ENCODE measurements around the gene SH3BP2. TPM values are rescaled to one million over a fixed set of nuclear protein-coding genes. Genes with fewer than 3 reads are reported as not detected.
A peak's percentile ranks its signal among the peaks of the same experiment; 100 is the strongest.

The SH3BP2 gene, protein sequence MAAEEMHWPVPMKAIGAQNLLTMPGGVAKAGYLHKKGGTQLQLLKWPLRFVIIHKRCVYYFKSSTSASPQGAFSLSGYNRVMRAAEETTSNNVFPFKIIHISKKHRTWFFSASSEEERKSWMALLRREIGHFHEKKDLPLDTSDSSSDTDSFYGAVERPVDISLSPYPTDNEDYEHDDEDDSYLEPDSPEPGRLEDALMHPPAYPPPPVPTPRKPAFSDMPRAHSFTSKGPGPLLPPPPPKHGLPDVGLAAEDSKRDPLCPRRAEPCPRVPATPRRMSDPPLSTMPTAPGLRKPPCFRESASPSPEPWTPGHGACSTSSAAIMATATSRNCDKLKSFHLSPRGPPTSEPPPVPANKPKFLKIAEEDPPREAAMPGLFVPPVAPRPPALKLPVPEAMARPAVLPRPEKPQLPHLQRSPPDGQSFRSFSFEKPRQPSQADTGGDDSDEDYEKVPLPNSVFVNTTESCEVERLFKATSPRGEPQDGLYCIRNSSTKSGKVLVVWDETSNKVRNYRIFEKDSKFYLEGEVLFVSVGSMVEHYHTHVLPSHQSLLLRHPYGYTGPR
- 34.8 and 39.1 TPM in 2 replicates for total RNA-seq
- long read RNA-seq, partial matches to known transcripts: 0 of 1 reads
- long read RNA-seq, other reads (novel, unspliced or antisense): 1 of 1 reads

DNA sequence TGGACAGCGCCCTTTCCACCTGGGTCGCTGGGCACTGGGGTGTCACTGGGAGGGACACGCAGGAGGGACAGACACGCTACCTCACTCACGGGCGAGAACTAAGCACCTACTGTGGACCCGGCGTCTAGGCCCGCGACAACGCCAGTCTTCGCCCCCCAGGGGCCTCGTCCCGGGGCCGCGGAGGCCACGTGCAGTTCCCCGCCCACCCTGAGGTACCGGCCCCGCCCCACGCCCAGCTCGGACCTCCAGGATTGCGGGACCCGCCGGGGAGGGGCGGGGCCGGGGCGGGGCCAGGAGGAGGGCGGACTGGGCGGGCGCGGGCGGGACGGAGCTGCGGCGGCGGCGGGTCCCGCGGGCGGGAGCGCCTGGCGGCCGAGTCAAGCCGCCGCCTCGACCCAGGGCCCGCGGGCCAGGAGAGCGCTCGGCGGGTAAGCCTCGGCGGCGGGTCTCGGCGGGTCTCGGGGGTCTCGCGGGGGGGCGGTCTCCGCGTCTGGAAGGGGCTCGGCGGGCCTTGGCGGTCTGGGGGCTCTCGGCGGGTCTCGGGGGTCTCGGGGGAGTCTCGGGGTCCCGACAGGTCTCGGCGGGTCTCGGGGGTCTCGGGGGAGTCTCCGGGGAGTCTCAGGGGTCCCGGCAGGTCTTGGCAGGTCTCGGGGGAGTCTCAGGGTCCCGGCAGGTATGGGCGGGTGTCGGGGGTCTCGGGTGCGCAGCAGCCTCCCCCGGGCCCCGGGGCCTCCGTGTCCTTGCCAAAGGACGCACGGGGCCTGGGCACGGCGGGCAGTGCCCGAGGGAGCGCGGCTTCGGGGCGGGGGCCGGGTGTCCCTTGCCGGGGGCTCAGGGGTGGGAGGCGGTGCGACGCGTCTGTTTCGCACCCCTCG lies at the start of gene SH3BP2:
SH3BP2 (plus strand) TSS at position 375 of the 875 bp plus-strand sequence. CDS start 27,533 bp downstream, outside the sequence.
- Mint-ChIP-seq H3K9me3 (no peaks in the 10 kb centered on the region), H3K27ac (ENCODE audit: unreplicated experiment) (no peak within 1 kb of the TSS), H3K4me1 (peaks cover 6% of the 10 kb centered on the region), H3K36me3 (ENCODE audit: low read depth) (no peaks in the 10 kb centered on the region), H3K4me3 (peak within 1 kb of the TSS; percentile 59), H3K27me3 (ENCODE audit: low read depth) (peaks cover 18% of the 10 kb centered on the region)
- TF ChIP-seq CTCF (conservative IDR thresholded peaks at IDR 0.05): no peak
- DNase-seq (ENCODE audit: low read depth, low spot score): peak; percentile 60

DNA sequence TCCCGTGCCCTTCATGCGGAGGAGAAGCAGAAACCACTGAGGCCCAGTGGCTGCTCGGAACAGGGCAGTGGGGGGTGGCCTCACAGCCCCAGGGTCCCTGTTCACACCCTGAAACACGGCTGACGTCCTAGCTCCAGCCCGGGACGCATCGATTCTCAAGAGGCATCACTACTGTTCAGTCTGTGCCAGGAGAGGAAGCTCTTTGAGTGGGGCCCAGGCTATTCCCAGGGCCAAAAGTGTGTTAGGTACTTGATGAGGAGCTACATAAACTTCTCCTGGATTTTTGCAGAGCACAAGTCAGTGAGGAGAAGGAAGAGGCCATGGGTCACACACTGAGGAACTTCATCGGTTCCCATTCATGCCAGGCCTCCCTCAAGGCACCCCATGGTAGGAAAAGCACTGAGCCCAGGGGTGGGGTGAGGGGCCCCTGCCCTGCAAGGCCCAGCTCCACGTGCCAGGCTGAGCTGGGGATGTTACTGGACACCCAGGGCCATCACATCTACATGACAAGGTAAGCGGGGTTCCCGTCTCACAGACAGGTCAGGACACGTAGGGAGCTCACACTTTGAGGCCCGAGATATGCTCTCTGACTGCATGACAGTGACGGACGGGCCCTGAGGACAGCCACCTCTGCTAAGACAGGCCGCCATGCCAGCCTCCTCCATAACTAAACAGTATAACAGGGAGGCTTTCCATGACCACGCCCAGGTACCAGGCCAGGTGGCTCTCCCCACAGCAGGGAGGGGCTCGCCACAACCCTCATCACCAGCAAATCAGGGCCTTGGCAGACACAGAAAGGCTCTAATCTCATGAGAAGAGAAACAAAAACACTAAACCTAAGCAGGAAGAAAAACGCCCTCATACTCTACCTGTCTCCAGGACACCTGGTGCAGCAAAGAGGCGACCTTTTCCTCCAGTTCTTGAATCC lies 49.1 kb upstream of the SH3BP2 start:
- DNase-seq (ENCODE audit: low read depth, low spot score): no peak
- peaks cover 17% of the 10 kb centered on the region for H3K4me1 Mint-ChIP-seq
- peaks cover 16% of the 10 kb centered on the region for H3K36me3 Mint-ChIP-seq (ENCODE audit: low read depth)
- TF ChIP-seq CTCF (conservative IDR thresholded peaks at IDR 0.05): no peak
- no peaks in the 10 kb centered on the region for H3K9me3 Mint-ChIP-seq
- no peak overlapping the region for H3K27ac Mint-ChIP-seq (ENCODE audit: unreplicated experiment)
- H3K27me3 Mint-ChIP-seq (ENCODE audit: low read depth): no peaks in the 10 kb centered on the region
- no peak overlapping the region for H3K4me3 Mint-ChIP-seq

DNA sequence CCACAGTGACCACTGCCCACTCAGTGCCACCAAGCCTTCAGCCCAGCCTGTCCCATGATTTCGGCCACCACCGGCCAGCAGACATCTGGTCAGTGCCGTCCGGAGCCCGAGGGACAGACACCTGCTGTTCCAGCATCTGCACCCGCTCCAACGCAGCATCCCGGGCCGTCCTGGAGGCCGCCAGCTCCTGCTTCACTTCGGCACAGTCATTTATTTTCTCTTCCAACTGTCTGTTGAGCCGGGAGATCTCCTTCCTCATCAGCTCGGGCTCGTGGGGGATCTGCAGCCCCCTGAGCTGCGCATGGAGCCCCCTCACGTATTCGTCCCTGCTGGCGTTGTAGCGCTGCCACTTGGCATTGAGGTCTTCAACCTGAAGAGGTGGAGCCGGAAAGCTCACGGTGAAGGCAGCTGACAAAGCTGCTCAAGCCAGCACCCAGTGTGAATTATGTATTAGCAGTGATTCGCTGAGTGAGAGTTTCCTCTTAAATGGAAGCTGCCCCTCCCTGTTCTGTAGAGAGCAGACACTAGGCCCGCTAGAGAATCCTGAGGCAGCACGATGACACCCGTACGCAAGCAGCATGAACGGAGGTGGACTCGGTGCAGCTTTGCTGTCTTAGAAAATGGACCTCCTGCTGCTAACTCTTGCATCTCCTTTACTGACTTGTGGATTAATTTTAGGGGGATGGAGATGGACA lies 48.2 kb upstream of the SH3BP2 start:
- no peak for TF ChIP-seq CTCF (conservative IDR thresholded peaks at IDR 0.05)

GRCh38 chr4:2745516-2745915 lies 47.4 kb upstream of the SH3BP2 start:
- H3K27me3 Mint-ChIP-seq (ENCODE audit: low read depth): no peaks in the 10 kb centered on the region
- no peak overlapping the region for H3K27ac Mint-ChIP-seq (ENCODE audit: unreplicated experiment)
- TF ChIP-seq CTCF (conservative IDR thresholded peaks at IDR 0.05): no peak
- peaks cover 16% of the 10 kb centered on the region for H3K36me3 Mint-ChIP-seq (ENCODE audit: low read depth)
- no peaks in the 10 kb centered on the region for H3K9me3 Mint-ChIP-seq
- peaks cover 17% of the 10 kb centered on the region for H3K4me1 Mint-ChIP-seq
- DNase-seq (ENCODE audit: low read depth, low spot score): no peak
- H3K4me3 Mint-ChIP-seq: no peak overlapping the region

More for the DNA sequence above, 48.2 kb upstream of the SH3BP2 start:
- no peak overlapping the region for H3K27ac Mint-ChIP-seq (ENCODE audit: unreplicated experiment)
- peak overlapping the region; percentile 56 for H3K4me3 Mint-ChIP-seq
- peaks cover 17% of the 10 kb centered on the region for H3K4me1 Mint-ChIP-seq
- H3K27me3 Mint-ChIP-seq (ENCODE audit: low read depth): no peaks in the 10 kb centered on the region
- no peaks in the 10 kb centered on the region for H3K9me3 Mint-ChIP-seq
- DNase-seq (ENCODE audit: low read depth, low spot score): no peak
- H3K36me3 Mint-ChIP-seq (ENCODE audit: low read depth): peaks cover 16% of the 10 kb centered on the region
